DOHH2 (cell line): ENCODE measurements around the gene CEMIP2.

ENCODE experiments used
- H3F3A ChIP-seq: fragments of 200-600 bp; sonication (generic), shearing (Covaris generic); 2 replicates; pipeline ENCODE4 v1.6.0; 2016; ENCODE audit warnings: antibody characterized with exemption, mild to moderate bottlenecking; ENCODE audit not compliant: control insufficient read depth, insufficient read depth
- H3K27ac ChIP-seq: fragments of 200-600 bp; sonication (generic); 2 replicates; pipeline ENCODE4 v1.5.1; 2014; ENCODE audit warnings: low read depth, mild to moderate bottlenecking, low read length, moderate library complexity
- H3K27me3 ChIP-seq: fragments of 200-600 bp; sonication (generic); 2 replicates; pipeline ENCODE4 v1.6.1; 2014; ENCODE audit warnings: mild to moderate bottlenecking, low read length, mixed read lengths; ENCODE audit not compliant: control insufficient read depth
- H3K36me3 ChIP-seq: fragments of 200-600 bp; sonication (generic); 2 replicates; pipeline ENCODE4 v1.6.1; 2014; ENCODE audit warnings: mild to moderate bottlenecking, low read length, moderate library complexity, mixed read lengths; ENCODE audit not compliant: control insufficient read depth
- H3K4me1 ChIP-seq: fragments of 200-600 bp; sonication (generic); 2 replicates; pipeline ENCODE4 v1.6.1; 2014; ENCODE audit warnings: mild to moderate bottlenecking, low read length, mixed read lengths; ENCODE audit not compliant: control insufficient read depth
- H3K4me2 ChIP-seq: fragments of 200-600 bp; sonication (generic); 2 replicates; pipeline ENCODE4 v1.6.0; 2014; ENCODE audit warnings: mild to moderate bottlenecking, low read length, moderate library complexity
- H3K4me3 ChIP-seq: fragments of 200-600 bp; sonication (generic); 2 replicates; pipeline ENCODE4 v1.5.1; 2014; ENCODE audit warnings: mild to moderate bottlenecking, low read length, mixed read lengths
- H3K79me2 ChIP-seq: fragments of 200-600 bp; sonication (generic); 2 replicates; pipeline ENCODE4 v1.6.1; 2014; ENCODE audit warnings: mild to moderate bottlenecking, low read length, mixed read lengths; ENCODE audit not compliant: control insufficient read depth
- H3K9me2 ChIP-seq: fragments of 200-600 bp; sonication (generic); replicated peaks from 2 replicates; pipeline ENCODE4 v1.6.1; 2014; ENCODE audit warnings: mild to moderate bottlenecking, low read length, mixed read lengths; ENCODE audit not compliant: control insufficient read depth
- H3K9me3 ChIP-seq: fragments of 200-600 bp; sonication (generic); 2 replicates; pipeline ENCODE4 v1.6.1; 2014; ENCODE audit warnings: antibody characterized with exemption, low read length, mixed read lengths; ENCODE audit not compliant: control insufficient read depth, insufficient read depth
- H4K20me1 ChIP-seq: fragments of 200-600 bp; sonication (generic); 2 replicates; pipeline ENCODE4 v1.6.0; 2014; ENCODE audit warnings: low read depth, mild to moderate bottlenecking, antibody characterized with exemption, low read length, moderate library complexity; ENCODE audit not compliant: control insufficient read depth, insufficient read depth
- EZH2phosphoT487 ChIP-seq: fragments of 200-600 bp; sonication (generic); IDR thresholded peaks from 2 replicates; pipeline ENCODE4 v1.6.1; 2017; ENCODE audit warnings: borderline replicate concordance, mild to moderate bottlenecking, antibody characterized with exemption, low read length, moderate library complexity, mixed read lengths
- TF ChIP-seq, protein P1 (sequence below): fragments of 200-600 bp; sonication (generic); IDR thresholded peaks from one replicate; pipeline ENCODE4 v1.5.1; 2014; ENCODE audit warnings: antibody characterized with exemption, mild to moderate bottlenecking, low read depth, low read length; ENCODE audit not compliant: poor library complexity, severe bottlenecking

Gene CEMIP2

DNA sequence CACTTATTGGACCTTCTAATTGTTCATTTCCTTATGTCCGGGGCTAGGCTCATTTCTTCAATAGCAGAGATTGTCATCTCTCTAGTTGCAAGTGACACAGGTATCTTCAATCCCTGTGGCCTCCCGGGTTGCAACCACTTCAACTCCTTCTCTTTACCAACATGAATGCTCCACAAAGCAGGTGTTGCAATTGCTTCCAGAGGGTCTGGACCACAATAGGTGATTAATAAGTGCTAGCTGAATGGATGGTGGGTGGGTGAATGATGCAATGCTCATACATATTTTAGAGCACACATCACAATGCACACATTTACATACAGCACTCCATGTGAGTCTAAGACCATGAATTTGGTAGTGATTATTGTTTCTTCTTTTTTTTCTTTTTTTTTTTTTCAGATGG is 2.6 kb downstream of the CEMIP2 start:
- H3K9me2 ChIP-seq, result no peaks in the 10 kb centered on the region
- peaks cover 59% of the 10 kb centered on the region for H3K27me3 ChIP-seq
- TF ChIP-seq EZH2phosphoT487, result no peak
- TF ChIP-seq, protein P1, sequence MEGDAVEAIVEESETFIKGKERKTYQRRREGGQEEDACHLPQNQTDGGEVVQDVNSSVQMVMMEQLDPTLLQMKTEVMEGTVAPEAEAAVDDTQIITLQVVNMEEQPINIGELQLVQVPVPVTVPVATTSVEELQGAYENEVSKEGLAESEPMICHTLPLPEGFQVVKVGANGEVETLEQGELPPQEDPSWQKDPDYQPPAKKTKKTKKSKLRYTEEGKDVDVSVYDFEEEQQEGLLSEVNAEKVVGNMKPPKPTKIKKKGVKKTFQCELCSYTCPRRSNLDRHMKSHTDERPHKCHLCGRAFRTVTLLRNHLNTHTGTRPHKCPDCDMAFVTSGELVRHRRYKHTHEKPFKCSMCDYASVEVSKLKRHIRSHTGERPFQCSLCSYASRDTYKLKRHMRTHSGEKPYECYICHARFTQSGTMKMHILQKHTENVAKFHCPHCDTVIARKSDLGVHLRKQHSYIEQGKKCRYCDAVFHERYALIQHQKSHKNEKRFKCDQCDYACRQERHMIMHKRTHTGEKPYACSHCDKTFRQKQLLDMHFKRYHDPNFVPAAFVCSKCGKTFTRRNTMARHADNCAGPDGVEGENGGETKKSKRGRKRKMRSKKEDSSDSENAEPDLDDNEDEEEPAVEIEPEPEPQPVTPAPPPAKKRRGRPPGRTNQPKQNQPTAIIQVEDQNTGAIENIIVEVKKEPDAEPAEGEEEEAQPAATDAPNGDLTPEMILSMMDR, result no peak
- no peaks in the 10 kb centered on the region for H3K36me3 ChIP-seq
- H3K4me1 ChIP-seq, result peaks cover 19% of the 10 kb centered on the region
- H3K4me3 ChIP-seq, result no peak overlapping the region
- H3K9me3 ChIP-seq, result no peaks in the 10 kb centered on the region
- no peaks in the 10 kb centered on the region; the same call in 1 of the 2 replicates for H3F3A ChIP-seq
- no peak overlapping the region for H3K27ac ChIP-seq
- peaks cover 3% of the 10 kb centered on the region for H4K20me1 ChIP-seq
- no peak overlapping the region for H3K4me2 ChIP-seq
- H3K79me2 ChIP-seq, result no peaks in the 10 kb centered on the region

DNA sequence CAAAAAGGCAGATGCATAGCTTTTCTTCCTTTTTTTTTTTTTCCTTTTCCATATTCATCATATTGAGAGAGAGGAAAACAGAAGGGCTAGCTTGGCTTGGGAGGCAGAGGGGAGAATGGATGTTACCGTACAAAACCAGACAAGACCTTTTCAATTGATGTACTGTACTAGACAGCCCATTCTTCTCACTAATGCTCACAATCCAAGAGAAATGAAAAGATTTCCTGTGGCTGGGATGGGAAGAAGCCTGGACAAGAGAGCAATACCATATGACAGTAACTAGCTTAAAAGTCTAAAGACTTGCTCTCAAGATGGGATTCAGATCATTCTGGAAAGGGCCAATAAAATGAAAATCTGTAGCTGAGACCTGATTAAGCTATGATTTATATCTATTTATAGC is 3.4 kb downstream of the CEMIP2 start:
- Histone ChIP-seq H3K36me3 (no peaks in the 10 kb centered on the region), H4K20me1 (peaks cover 3% of the 10 kb centered on the region), H3K27me3 (peaks cover 53% of the 10 kb centered on the region), H3K4me3 (no peak overlapping the region), H3K27ac (no peak overlapping the region), H3K4me1 (peaks cover 17% of the 10 kb centered on the region), H3K4me2 (no peak overlapping the region), H3K9me2 (no peaks in the 10 kb centered on the region), H3K9me3 (no peaks in the 10 kb centered on the region), H3F3A (no peaks in the 10 kb centered on the region; the same call in 1 of the 2 replicates), H3K79me2 (no peaks in the 10 kb centered on the region)
- TF ChIP-seq, protein P1, result no peak
- TF ChIP-seq EZH2phosphoT487, result no peak

DNA sequence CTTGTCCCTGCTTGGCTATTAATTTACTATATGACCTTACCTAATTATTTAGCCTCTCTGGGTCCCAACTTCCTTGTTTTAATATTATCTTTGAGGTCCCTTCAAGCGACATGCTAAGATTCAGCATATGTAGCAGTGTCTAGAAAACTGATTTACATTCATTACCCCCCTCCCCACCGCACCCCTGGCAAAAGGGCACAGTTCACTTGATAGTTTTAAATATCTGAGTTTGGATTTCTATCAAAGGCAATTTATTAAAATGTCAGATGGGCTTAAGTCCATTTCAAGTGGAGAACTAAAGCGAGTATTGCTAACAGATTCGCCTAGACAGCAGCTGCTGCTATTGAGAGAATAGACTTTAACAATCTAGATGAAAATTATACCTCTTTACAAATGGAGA is 3.9 kb downstream of the CEMIP2 start:
- Histone ChIP-seq H4K20me1 (peaks cover 3% of the 10 kb centered on the region), H3K27me3 (peaks cover 49% of the 10 kb centered on the region), H3K4me1 (peaks cover 13% of the 10 kb centered on the region), H3K27ac (no peak overlapping the region), H3F3A (no peaks in the 10 kb centered on the region; the same call in 1 of the 2 replicates), H3K36me3 (no peaks in the 10 kb centered on the region), H3K9me3 (no peaks in the 10 kb centered on the region), H3K4me3 (no peak overlapping the region), H3K4me2 (no peak overlapping the region), H3K9me2 (no peaks in the 10 kb centered on the region), H3K79me2 (no peaks in the 10 kb centered on the region)
- TF ChIP-seq, protein P1, result no peak
- TF ChIP-seq EZH2phosphoT487, result no peak
